Measurements from ENCODE around the gene DGKE.

DNA sequence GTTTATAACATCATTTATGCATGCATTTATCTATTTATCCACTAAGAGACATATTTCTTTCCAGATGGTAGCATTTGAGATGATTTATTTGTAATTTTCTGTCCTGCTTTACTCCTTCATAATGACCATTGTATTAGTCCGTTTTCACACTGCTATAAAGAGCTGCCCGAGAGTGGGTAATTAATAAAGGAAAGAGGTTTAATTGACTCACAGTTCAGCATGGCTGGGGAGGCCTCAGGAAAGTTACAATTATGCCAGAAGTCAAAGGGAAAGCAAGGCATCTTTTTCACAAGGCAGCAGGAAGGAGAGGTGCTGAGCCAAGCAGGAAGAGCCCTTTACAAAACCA lies 51.3 kb downstream of the DGKE start:
- TF ChIP-seq, protein P1, sequence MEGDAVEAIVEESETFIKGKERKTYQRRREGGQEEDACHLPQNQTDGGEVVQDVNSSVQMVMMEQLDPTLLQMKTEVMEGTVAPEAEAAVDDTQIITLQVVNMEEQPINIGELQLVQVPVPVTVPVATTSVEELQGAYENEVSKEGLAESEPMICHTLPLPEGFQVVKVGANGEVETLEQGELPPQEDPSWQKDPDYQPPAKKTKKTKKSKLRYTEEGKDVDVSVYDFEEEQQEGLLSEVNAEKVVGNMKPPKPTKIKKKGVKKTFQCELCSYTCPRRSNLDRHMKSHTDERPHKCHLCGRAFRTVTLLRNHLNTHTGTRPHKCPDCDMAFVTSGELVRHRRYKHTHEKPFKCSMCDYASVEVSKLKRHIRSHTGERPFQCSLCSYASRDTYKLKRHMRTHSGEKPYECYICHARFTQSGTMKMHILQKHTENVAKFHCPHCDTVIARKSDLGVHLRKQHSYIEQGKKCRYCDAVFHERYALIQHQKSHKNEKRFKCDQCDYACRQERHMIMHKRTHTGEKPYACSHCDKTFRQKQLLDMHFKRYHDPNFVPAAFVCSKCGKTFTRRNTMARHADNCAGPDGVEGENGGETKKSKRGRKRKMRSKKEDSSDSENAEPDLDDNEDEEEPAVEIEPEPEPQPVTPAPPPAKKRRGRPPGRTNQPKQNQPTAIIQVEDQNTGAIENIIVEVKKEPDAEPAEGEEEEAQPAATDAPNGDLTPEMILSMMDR (IDR thresholded peaks at IDR 0.05; ENCODE audit: insufficient read depth, low read length, poor library complexity, severe bottlenecking): no peak
- TF ChIP-seq EZH2phosphoT487 (conservative IDR thresholded peaks at IDR 0.05; ENCODE audit: low read length): no peak
